Measurements from ENCODE around the gene ZNF354C.
A peak's percentile ranks its signal among the peaks of the same experiment; 100 is the strongest.
"Not testable (repeated sequence)": the region's sequence is repeated elsewhere in the genome, so short reads cannot be mapped to it uniquely, and the experiment has no call there.

ZNF354C gene

DNA sequence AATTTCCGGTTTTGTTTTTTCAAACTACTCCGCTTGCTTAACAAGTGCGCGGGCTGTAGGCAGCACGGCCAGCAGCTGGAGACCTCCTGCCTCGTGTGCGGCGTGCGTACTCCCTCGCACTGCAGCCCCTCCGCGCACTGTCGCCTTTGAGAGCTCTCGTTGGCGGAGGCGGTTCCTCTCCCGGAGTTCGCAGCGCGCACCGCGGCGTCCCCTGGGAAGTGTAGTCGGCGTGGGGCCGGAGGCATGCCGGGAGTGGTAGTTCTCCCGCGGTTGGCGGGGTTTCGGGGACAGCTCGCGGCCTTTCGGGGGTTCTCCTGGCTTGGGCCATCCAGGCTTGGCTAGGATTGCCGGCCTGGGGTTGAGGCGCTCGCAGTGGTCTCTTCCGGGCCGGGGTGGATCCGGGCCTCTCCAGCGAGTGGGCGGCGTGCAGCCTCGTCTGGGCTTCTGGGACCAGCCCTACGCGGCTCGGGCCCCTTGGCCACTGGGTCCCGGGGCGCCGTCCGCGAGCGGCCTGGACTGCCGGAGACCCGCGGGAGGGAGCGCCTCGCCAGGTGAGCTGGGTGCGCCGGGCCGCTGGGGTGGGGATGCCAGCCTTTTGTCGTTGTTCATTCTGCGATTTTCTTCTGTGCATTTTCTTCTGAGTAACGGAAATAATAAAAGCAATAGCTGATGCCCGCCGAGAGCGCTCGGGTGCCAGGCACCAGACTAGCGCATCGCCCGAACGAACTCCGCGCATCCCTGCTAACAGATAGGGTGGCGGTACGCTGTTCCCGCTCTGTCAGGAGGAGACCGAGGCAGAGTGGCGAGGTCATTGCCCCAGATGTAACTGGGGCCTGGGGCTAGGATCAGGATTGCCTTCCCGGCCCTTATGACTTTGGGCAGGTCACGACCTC lies at the start of gene ZNF354C:
Gene ZNF354C (plus strand): TSS at position 258 of the 893 bp plus-strand sequence. CDS start 1,696 bp downstream, outside the sequence.
- peak; percentile 95 for DNase-seq (ENCODE audit: low spot score)

DNA sequence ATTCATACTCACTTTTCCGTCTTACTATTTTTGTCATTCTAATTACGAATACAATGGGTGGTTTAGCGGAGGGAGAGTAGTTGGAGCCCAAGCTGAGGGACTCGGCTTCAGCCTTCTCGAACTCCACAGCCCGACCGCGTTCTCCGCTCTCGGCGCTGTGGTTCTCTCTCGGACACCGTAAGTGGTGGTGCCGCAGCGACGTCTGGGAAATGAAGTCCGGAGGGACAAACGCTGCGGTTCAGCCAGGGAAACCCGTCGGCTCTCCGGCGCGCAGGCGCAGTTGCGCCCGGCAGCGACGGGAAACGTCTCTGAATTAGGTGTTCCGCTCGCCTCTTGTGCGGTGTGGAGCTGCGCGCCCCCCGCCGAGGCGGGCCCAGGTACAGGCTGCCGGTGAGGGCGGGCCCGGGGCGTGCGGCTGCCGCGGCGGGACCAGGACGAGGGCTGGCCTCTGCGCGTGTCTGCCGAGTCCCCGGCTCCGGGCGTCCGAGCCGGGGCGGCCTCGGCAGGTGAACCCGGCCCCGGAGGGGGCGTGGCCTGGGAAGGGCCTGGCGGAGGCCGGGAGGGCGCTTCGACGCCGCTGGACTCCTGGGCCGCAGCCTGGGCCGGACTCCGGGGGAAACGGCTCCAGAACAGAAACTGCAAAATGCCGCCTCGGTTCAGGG lies 36.5 kb upstream of the ZNF354C start, which contains the start of gene ZNF879:
Gene ZNF879 (plus strand): TSS at position 277 of the 662 bp plus-strand sequence. CDS start 1,201 bp downstream, outside the sequence.
- peak; percentile 94 for DNase-seq (ENCODE audit: low spot score)

DNA sequence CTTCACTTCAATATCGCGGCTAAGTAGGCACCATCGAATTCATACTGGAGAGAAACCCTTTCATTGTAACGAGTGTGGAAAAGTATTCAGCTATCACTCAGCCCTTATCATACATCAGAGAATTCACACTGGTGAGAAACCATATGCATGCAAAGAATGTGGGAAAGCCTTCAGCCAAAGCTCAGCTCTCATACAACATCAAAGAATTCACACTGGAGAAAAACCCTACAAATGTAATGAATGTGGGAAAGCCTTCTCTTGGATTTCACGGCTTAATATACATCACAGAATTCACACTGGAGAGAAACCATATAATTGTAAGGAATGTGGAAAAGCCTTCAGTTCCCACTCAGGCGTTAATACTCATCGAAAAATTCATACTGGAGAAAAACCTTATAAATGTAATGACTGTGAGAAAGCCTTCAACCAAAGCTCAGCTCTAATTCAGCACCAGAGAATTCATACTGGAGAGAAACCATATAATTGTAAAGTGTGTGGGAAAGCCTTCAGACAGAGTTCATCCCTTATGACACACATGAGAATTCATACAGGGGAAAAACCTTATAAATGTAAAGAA lies 27.1 kb upstream of the ZNF354C start:
- no peak for DNase-seq (ENCODE audit: low spot score)

DNA sequence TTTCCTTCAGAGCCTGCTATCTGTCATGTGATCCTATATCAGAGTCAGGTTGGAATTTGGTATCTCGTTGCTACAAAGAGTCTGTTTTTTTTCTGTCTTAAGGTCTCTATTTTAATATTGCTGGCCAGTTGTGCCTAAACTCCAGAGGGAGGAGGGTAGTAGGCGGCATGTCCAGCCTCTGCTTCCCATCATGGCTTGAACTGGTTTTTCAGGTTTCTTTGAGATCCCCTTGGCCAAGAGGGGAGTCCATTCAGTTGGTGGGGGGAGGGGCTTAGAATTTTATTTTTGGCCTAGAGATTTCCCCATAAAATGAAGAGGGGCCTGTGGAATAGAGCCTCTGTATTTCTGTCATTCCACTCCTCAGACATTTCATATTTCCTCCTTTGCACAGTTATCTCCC lies 15.4 kb upstream of the ZNF354C start:
- DNase-seq (ENCODE audit: low spot score): no peak

DNA sequence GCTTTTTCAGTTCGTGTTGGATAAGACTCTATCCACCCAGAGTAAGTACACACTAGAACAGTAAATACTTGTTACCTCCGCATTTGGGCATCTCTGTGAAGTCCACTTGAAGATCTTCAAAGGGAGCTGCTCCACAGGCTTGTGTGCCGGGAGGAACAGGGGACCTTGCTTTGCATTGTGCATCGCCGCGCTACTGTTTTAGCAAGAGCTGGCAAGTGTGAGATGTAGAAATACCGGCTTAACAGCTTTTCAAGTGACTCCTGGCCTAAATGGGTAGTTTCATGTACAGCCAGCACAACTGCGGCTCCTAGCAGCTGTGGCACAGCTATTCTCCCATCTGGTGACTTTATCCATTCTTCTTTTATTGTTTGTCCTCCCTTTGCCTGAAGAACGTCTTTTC lies 8.4 kb upstream of the ZNF354C start:
- DNase-seq (ENCODE audit: low spot score): no peak

DNA sequence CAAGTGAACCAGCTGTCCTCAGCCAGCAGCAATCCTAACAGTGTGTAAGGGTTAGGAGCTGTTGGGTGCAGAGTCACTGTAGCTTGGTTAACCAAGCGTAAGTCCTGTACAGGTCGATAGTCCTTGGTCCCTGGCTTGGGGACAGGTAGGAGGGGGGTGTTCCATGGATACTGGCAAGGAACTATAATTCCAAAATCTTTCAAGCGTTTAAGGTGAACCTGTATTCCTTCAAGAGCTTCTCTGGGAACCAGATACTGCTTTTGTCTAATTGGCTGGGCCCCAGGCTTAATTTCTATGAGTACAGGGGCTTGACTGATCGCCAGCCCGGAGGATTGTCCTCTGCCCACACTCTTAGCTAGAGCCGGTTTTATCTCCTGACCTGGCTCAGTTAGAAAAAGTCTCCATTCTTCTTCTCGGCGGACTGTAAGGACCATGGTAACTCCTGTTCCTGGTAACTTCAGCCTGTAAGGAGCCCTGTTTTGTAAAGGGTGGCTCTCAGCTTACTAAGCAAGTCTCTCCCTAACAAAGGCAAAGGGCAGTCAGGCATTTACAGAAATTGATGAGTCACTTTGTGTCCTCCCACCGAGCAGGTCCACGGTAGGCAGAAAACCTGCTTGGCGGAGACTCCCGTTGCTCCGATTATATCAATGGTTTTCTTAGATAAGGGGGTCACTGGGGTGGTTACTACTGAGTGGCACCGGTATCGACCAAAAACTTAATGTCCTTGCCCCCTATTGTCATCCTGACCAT lies 6.0 kb upstream of the ZNF354C start:
- no peak for DNase-seq (ENCODE audit: low spot score)

- no peak for DNase-seq (ENCODE audit: low spot score)
These were observed 5.3 kb upstream of the ZNF354C start for GRCh38 chr5:179054876-179055275.

DNA sequence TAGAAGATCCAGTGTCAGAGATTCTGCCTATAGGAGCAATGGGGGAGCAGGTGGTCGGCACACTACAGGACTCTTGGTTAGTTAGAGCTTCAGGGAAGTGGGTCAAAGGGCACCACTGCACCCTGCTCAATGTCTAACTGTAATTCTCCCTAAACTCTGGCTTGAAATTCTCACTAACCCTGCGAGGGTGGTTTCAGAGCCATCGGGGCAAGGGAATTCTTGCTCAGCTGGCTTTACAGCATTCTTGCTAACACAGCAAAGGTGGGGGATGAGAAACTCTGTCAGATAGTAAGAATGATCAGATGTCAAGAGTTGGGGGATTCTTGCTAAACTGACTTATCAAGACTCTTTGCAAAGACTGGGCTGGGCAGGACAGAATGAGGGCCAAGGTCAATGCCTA lies 4.7 kb upstream of the ZNF354C start:
- DNase-seq (ENCODE audit: low spot score): no peak

DNA sequence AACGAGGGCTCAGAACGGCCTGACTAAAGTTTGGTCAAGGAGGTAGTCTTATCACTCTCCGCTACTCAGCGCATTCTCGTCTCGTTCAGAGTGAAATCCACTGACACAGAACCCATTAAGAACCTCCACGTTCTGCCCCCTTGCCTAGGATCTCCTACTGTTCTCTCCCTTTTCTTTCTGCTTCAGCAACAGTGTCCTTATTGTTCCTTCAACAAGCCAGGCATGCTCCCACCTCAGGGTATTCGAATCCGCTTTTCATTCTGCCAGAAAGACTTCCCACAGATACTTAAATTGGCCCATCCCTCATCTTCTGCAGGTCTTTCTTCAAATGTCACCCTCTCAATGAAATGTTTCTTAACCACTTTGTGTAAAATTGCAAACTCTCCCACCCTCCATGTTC lies 4.3 kb upstream of the ZNF354C start:
- DNase-seq (ENCODE audit: low spot score): no peak

- DNase-seq (ENCODE audit: low spot score): peak; percentile 30
These were observed 852 bp downstream of the ZNF354C start for GRCh38 chr5:179061025-179061424.

- DNase-seq (ENCODE audit: low spot score): no peak
These were observed 5.5 kb downstream of the ZNF354C start for GRCh38 chr5:179065703-179066102.

DNA sequence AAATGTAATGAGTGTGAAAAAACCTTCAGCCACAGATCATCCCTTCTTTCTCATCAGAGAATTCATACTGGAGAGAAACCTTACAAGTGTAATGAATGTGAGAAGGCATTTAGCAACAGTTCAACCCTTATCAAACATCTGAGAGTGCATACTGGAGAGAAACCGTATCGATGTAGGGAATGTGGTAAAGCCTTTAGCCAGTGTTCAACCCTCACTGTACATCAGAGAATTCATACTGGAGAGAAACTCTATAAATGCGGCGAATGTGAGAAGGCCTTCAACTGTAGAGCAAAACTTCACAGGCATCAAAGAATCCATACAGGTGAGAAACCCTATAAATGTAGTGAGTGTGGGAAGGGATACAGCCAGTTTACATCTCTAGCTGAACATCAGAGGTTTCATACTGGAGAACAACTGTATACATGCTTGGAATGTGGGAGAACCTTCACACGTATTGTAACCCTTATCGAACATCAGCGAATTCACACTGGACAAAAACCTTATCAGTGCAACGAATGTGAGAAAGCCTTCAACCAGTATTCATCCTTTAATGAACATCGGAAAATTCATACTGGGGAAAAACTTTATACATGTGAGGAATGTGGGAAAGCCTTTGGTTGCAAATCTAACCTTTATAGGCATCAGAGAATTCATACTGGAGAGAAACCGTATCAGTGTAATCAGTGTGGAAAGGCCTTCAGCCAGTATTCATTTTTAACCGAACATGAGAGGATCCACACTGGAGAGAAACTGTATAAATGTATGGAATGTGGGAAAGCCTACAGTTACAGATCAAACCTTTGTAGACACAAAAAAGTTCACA lies 19.2 kb downstream of the ZNF354C start:
- no peak for DNase-seq (ENCODE audit: low spot score)

- DNase-seq (ENCODE audit: low spot score): no peak
These were observed 20.6 kb downstream of the ZNF354C start for GRCh38 chr5:179080724-179081123.

- DNase-seq (ENCODE audit: low spot score): no peak
These were observed 29.3 kb downstream of the ZNF354C start for GRCh38 chr5:179089502-179089901.

GRCh38 chr5:179101282-179101681 lies 41.1 kb downstream of the ZNF354C start:
- DNase-seq (ENCODE audit: low spot score): not testable (repeated sequence)

- no peak for DNase-seq (ENCODE audit: low spot score)
These were observed 50.4 kb downstream of the ZNF354C start for GRCh38 chr5:179110528-179110927.

DNA sequence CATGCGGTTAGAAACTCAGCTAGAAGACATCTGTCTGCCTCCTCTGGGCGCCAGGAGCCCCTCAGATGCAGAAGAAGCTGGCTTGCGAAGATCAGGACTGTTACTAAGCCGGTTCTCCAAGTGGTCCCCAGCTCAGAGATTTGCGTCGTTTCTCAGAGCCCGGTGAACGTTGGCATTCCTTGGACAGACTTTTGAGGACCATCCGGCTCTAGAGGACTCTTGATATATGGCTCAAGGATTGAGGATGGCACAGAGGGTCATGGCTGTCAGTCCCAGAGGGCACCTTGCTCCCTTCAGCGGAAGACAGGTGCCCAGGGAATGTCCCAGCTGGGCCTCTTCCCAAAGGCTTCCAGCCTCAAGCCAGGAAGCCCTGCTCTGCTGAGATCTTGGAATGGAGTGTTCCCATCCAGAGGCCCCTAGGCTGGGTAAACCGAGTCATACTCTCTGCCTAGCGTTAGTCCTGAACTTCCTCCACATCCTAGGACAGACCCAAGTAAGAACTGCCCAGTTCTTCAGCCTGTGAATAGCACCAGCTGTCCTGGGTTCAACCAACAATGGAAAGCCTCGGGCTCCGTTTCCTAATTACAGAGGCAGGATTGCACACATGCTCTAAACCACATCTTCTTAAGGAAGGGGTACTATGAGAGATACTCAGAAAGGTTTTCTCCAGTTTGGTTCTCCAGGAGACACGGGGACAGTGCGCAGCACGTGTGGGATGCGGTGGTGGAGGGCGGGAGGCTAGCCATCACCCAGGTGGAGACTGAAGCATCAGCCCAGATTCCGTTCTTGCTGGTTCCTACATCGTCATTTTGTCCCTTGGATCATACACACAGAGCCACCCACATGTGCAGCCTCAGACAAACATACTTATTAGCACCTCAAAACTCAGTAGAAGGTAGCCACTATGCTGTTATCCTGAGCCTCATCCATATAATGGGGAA lies 51.4 kb downstream of the ZNF354C start:
- no peak for DNase-seq (ENCODE audit: low spot score)

GRCh38 chr5:179112469-179113142 lies 52.4 kb downstream of the ZNF354C start:
- no peak for DNase-seq (ENCODE audit: low spot score)

DNA sequence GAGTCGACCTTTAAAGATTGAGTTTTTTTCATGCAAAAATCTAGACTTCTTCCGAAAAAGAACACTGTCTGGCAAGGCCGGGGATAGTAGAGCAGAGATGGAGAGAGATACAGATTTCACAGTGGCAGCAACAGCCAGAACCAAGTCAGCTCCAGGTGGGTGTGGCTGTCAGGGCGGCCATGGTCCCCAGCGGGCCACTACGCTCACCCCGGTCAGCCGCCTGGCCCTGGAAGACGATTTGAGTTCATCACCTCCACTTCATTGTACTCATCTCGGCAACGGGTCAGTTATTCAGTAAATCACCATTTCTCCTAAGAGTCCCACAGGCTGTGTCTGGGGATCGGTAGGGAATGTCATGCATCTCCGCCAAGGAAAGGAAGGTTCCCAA lies 53.0 kb downstream of the ZNF354C start:
- DNase-seq (ENCODE audit: low spot score): no peak
